Stimulated activated CD8-positive, alpha-beta memory T cell treated with anti-CD3 and anti-CD28 coated beads, Interleukin-15, amount 100 ng/mL, for 1 hour (primary cell): Measurements from ENCODE around the gene KCNK16.

ENCODE experiments used
- DNase-seq: peaks from one replicate; pipeline ENCODE4 v3.0.0-alpha.2; 2020; ENCODE audit warnings: low read depth

The KCNK16 gene

GRCh38 chr6:39341937-39342336, 19.4 kb upstream of the KCNK16 start:
- no peak for DNase-seq

GRCh38 chr6:39341352-39341751, 18.9 kb upstream of the KCNK16 start:
- DNase-seq = no peak

DNA sequence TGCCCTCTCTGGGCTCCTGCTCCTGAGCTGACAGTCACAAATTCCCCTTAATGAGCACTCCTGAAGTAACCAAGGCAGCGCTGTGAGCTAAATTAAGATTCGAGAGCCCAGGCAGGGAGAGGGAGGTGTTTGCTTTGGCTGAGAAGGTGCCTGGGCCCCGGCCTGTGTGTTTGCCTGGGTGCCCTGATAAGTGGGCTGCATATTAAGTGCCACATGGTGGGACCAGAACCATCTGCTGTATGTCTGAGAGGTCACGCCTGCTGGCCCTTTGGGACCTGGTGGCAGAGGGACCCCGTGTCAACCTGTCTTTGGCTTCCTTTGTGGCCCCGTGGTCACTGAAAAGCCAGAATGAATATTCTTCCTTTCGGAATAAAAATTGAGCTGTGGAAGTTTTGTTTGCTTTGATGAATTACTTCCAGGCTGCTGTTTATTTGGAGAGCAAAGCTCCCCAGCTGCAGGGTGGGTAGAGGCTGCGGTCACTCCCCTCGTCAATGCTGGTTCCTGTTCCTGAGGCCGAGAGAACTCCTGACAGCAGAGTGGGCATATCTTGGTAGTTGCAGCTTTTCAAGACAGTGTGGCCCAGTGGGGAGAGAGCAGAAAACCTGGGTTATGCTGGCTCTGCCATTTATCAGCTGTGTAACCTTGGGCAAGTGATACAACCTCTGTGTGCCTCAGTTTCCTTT, 17.5 kb upstream of the KCNK16 start:
- DNase-seq = no peak

DNA sequence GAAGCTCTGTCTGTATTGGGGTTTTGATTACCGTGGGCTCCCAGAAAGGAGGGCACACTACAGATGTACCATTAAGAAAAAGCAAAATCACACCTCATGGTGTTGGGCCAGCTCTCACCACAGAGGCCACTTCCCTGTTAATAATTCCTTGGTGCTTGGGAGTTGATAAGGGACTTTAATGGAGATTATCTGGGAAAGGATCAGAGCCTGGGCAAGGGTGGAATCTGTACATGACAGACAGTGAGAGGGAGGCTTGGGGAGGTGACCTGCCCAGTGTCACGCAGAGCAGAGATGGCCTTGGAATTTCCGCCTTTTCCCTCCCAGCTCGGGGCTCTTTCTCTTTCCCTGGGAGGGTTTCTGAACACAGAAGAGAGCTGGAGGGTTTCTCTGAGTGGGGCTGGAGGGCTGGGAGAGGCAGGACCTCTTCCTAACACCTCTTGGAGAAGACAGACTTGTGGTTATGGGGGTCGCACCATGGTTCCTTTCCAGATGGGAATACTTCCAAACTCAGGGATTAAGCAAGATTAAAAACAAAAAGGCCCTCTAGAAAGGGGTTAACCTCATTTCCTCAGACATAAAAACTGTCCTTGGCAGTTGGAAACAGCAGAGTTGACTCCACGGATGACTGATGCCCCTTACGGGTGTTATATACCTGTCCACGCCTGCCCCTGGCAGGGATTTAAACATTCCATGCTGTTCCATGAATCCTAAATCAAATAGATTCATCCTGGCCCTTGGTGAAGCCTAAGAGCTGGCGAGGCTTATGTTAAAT, 16.8 kb upstream of the KCNK16 start:
- DNase-seq = no peak

GRCh38 chr6:39338397-39338796, 15.9 kb upstream of the KCNK16 start:
- DNase-seq = no peak

GRCh38 chr6:39335780-39336545, 13.5 kb upstream of the KCNK16 start:
- no peak for DNase-seq

DNA sequence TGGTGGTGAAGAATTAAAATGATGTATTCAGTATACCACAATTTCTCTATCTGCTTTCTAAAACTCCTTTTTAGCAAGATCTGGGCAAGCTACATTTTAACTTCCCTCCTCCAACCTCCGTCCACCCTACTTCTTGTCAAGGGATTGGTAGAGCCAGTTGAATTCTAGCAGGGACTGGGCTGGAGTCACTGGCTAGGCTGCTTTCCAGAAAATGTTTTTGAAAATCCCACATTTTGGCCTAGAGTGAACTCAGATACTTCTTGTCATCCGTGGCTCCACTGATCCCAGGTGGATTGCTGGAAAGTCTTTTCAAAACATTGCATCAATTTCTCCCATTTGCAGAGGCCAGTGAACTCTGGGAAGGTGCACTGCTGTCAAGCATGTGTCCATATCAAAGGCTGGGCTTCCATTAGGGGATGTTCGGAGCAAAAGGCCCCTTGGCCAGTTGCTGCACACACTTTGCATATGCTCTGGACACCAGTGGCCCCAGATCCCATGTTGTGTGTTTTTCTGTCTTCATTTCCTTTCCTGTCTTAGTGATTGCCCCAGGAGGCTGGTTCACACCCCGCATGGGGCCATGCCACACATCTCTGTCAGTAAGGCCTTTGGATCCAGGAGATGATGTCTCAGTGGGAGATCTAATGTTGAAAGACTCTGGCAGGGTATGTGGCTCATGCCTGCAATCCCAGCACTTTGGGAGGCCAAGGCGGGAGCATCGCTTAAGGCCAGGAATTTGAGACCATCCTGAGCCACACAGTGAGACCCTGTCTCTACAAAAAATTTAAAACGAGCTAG, 11.3 kb upstream of the KCNK16 start:
- no peak for DNase-seq

DNA sequence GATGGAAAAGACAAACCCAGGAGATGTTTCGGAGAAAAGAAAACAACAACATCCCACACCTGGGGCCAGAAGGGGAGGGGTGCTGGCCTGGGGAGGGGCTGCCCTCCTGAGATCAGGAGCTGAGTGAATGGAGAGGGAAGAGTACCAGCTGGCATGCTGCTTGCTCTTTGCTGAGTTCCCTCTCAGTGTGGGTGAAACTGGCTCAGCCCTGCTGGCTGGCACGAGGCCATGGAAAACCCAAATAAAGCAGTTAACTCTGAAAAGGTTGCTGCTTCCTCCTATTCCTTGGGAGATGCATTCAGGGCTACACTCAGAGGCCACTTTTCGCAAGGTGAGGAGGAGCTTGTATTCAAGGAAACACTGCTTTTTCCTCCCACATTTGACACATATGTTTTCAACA, 8.0 kb upstream of the KCNK16 start:
- no peak for DNase-seq

- DNase-seq = no peak
These were observed 7.6 kb upstream of the KCNK16 start for GRCh38 chr6:39330057-39330456.

GRCh38 chr6:39328066-39328465, 5.6 kb upstream of the KCNK16 start:
- no peak for DNase-seq

DNA sequence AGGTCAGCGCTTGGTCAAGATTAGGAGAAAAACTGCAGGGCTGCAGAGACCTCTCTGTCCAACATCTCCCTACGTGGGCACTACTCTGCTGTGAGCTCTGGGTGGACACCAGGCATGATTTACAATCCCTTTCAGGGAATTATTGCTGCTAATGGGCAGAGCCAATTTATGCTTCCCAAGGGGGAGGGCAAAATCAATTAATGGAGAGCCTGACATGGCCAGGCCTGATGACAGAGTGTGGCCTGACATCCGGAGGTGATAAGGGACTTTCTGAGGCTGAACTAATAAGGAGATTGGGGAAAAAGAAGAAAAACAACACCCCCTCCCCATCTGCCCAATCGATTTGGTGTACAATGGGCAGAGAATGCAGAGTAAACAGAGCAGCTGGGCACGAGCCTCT, 5.0 kb upstream of the KCNK16 start:
- DNase-seq = no peak

DNA sequence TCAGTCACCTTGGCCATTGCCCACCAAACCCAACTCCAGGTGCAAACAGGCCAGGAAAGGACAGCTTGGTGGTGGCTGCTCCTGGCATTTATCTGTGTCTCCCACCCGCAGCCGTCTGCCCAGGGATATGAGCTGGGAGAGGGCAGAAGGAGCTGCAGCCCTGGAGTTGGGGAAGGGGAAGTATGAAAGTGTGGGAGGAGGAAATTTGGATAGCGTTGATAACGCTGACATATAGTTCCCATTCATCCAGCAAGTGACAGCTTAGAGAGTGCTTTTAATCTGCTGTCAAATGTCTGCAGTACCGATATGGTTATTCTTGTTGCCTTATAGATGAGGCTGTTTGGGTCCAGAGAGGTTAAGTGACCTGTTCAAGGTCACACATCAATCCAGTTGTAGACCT, 741 bp downstream of the KCNK16 start:
- no peak for DNase-seq

DNA sequence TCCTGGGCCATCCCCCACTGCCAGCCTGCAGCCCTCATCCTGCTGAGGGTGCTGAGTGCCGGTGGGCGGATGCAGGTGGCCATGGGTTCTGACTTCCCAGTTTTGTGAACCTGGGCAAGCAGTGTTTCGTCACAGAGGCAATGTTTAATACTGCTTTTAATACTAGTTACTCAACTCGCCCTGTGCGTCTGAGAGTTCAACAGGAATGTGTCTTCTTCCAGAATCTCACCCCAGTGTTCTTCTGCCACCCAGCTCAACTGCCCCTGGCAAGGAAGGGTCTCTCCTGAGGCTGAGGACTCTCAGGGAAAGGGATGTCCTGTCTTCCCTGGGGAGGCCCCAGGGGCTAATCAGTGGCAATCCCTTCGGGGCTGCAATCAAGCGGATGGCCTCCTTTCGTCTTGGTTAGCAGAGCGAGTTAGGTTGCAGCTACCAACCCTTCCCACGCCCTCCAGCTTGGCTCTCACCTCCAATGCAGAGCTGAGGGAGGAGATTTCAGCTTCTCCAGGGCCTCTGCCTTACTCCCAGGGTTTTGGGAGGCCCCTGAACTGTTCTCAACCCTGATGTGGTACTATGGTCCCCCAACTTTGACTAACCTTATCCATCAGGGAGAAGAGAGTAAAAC, 2.0 kb downstream of the KCNK16 start:
- no peak for DNase-seq

DNA sequence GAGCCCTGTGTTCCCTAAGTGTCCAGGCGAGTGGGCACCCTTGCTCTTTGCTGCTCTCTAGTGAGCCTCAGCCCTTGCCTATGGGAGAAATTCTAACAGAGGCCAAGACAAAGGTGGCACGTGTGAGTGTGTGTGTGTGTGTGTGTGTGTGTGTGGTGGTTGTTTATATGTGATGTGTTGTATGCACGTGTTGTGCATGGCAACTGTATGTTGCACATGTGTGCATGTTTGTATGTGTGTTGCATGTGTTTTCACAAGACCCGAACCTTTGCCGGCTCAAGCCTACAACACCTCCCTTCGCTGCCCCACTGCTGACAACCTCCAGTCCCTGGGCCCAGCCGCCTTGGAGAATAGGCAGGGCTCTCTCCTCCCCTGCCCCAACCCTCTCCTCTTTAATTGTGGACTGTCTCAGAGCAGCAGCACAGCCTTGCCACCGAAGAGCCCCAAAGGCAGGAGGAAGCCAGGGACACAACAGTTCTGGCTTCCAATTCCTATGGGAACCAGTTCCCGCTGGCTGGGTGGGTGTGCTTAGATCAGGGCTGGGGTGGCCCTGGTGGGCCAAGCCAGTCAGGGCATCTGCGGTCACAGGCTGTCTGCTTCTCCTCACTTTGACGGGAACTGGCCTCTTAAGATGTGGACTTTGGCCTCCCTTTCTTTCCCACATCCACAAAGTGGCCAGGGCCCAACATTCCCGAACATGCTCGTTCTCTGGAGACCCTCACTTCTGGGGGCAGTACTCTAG, 2.7 kb downstream of the KCNK16 start:
- no peak for DNase-seq

DNA sequence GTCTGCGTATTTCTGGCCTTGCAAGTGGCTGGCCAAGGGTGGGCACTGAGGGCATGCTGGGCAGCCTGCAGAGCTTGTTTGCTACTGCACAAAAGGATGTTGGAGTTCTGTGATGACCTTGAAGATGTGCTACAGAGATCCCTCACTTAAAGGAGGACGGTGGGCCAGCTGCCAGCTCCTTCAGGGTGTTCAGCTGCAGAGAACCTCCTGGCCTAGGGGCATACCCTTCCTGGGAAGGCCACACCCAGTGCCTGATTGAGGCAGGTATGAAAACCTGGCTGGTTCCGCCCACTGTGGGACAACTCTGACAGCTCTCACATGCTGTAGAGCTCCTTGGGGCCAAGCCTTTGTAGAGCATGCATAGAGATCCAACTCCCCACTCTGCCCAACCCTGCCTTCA, 5.2 kb downstream of the KCNK16 start:
- DNase-seq = no peak

- no peak for DNase-seq
These were observed 8.2 kb downstream of the KCNK16 start, which contains the start of gene KCNK17 for GRCh38 chr6:39314273-39314795. Gene KCNK17, minus strand, starts transcription at chr6:39314419. Its CDS starts 99 bp downstream, at chr6:39314320.

DNA sequence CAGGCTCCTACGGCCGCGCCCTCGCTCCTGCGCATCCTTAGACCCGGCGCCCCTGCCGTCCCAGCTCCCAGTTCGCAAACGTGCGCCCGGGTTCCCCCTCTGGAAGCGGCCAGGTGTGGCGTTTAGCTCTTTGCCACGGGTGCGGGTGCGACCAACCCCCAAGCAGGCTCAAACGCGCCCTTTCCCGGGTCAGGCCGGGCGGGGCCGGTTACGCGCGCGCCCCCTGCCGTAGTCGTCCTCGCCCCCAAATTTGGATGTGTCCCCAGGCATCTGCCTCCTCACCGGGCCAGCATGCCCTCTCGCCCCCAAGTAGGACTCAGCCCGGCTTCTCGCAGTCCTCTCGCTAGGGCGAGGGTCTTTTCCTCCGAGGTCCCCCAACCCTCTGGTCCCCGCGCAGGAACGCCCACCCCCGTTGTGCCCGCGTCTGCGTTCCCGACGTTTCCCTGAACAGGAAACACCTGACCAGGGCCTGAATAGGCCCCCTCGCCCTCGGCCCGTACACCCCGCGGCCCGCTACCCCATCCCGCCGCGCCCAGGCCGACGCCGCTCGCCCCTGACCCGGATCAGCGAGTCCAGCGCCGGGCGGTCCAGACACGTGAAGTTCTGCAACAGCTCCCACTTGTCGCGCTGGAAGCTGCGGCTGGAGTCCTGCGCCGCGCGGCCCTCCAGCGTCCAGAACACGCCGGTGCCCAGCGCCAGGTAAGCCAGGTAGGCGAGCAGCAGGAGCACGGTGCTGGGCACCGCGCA, 8.8 kb downstream of the KCNK16 start:
- DNase-seq = no peak

DNA sequence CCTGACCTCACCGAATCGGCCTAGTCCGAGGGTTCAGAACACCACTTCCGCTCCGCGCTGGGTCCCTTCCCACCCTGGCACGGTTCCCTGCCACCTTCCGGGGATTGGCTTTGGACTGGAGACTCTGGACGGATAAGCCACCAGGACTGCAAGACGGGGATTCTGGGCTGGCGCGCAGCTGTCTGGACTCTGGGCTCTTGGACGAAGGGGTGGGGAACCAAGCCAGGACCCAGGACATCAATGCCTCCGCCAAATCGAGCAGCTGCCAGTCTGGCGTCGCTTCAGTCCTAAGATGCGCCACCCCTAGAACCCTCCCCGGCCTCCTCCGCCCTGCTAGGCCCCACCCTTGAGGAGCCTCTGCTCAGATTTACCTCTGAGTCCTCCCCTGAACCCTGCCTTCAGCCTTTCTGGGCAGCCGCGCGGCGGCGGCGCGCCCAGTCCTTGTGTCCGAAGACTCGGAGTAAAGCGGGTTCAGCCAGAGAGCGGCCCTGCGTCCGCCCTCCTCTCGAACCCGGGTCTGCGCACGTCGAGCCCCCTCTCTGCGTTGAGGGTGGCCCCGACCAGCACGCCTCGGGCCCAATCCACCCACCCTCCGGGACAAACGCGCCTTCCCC, 9.5 kb downstream of the KCNK16 start:
- DNase-seq = no peak

DNA sequence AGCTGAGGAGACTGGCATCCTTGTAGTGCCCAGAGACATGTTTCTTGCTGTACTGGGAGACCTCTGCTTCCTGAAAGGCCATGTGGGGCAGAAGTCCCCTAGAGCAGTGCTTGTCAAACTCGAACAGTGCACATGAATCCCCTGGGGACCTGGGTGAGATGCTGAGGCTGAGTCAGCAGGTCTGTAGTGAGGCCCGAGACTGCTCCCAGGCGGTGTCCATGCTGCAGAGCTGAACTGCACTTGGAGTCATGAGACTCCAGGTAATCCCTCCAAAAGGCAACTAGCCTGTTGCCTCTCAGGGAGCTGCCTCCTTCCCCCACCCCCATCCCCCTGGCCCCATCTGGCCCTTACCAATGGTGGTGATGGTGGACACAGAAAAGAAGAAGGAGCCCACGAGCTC, 12.0 kb downstream of the KCNK16 start:
- no peak for DNase-seq
